SK-N-SH (cell line): ENCODE measurements around the gene DUSP9. TPM values are rescaled to one million over a fixed set of nuclear protein-coding genes. Genes with fewer than 3 reads are reported as not detected.

Experiments used
- CTCF ChIA-PET: fragments of 300-600, 350-600 bp; formaldehyde crosslinking; extraction: SDS; loops from one replicate; lab custom pipeline; 2021; lab: Yijun Ruan, JAX
- POLR2A ChIA-PET: fragments of 350-600 bp; sonication (Branson Sonifier 250); formaldehyde crosslinking; extraction: SDS; loops from one replicate; lab custom pipeline; 2020; ENCODE audit warnings: antibody characterized with exemption, inconsistent platforms; lab: Yijun Ruan, JAX
- DNase-seq: peaks from one replicate; pipeline ENCODE4 v3.0.0; 2012
- H2AFZ ChIP-seq: fragments of 200-600 bp; sonication (generic); 2 replicates; pipeline ENCODE4 v1.8.1; 2016; ENCODE audit warnings: antibody characterized with exemption, mild to moderate bottlenecking, low read depth
- H3F3A ChIP-seq: fragments of 200-600 bp; sonication (generic); replicated peaks from 2 replicates; pipeline ENCODE3; 2016; ENCODE audit warnings: antibody characterized with exemption, mild to moderate bottlenecking; ENCODE audit not compliant: insufficient read depth
- H3K27ac ChIP-seq, 2 experiments: fragments of 200-500 bp in 1 of 2; fragments of 200-600 bp in 1 of 2; sonication (Bioruptor generic) in 1 of 2; sonication (generic), shearing (Covaris generic) in 1 of 2; 2 replicates each; pipeline versions ENCODE4 v1.5.1 to v1.6.1; 2014 to 2016; ENCODE audit warnings: low read depth in 2 of 2, inconsistent platforms in 1 of 2, low read length in 1 of 2, mild to moderate bottlenecking in 1 of 2, mixed read lengths in 1 of 2
- H3K27me3 ChIP-seq: fragments of 200-600 bp; sonication (generic), shearing (Covaris generic); 2 replicates; pipeline ENCODE4 v1.6.1; 2016; ENCODE audit warnings: mixed run types; ENCODE audit not compliant: insufficient read depth
- H3K36me3 ChIP-seq, 2 experiments: fragments of 200-500 bp in 1 of 2; fragments of 200-600 bp in 1 of 2; sonication (Bioruptor generic) in 1 of 2; sonication (generic) in 1 of 2; replicated peaks in 1 of 2; 2 replicates each; pipeline versions ENCODE3 to v1.5.1; 2014 to 2016; ENCODE audit warnings: low read length in 1 of 2, mild to moderate bottlenecking in 1 of 2; ENCODE audit not compliant: insufficient read depth in 2 of 2, control insufficient read depth in 1 of 2
- H3K4me1 ChIP-seq, 2 experiments: fragments of 200-500 bp in 1 of 2; fragments of 200-600 bp in 1 of 2; sonication (Bioruptor generic) in 1 of 2; sonication (generic), shearing (Covaris generic) in 1 of 2; 2 replicates each; pipeline versions ENCODE4 v1.5.1 to v1.6.1; 2014 to 2016; ENCODE audit warnings: low read depth in 1 of 2, low read length in 1 of 2, mixed run types in 1 of 2; ENCODE audit not compliant: insufficient read depth in 2 of 2, control insufficient read depth in 1 of 2
- H3K4me2 ChIP-seq: fragments of 200-600 bp; sonication (generic), shearing (Covaris generic); 2 replicates; pipeline ENCODE4 v1.6.1; 2017; ENCODE audit warnings: mixed run types
- H3K4me3 ChIP-seq, 2 experiments: fragments of 200-500 bp in 1 of 2; fragments of 200-600 bp in 1 of 2; sonication (Bioruptor generic) in 1 of 2; sonication (generic), shearing (Covaris generic) in 1 of 2; 2 replicates each; pipeline versions ENCODE4 v1.5.1 to v1.8.1; 2014 to 2016; ENCODE audit warnings: low read depth in 2 of 2, inconsistent platforms in 1 of 2, low read length in 1 of 2, mild to moderate bottlenecking in 1 of 2, mixed read lengths in 1 of 2, moderate library complexity in 1 of 2
- H3K79me2 ChIP-seq: fragments of 200-600 bp; sonication (generic); 2 replicates; pipeline ENCODE4 v1.8.1; 2017; ENCODE audit warnings: mild to moderate bottlenecking; ENCODE audit not compliant: insufficient read depth
- H3K9ac ChIP-seq: fragments of 200-600 bp; sonication (generic); 2 replicates; pipeline ENCODE4 v1.6.1; 2017; ENCODE audit warnings: mixed run types
- H3K9me2 ChIP-seq: fragments of 200-600 bp; sonication (generic); 2 replicates; pipeline ENCODE4 v1.6.1; 2017; ENCODE audit warnings: mixed run types
- H3K9me3 ChIP-seq: fragments of 200-600 bp; sonication (generic); 2 replicates; pipeline ENCODE4 v1.6.1; 2017; ENCODE audit warnings: mixed run types, mild to moderate bottlenecking, moderate library complexity
- H4K20me1 ChIP-seq: fragments of 200-600 bp; sonication (generic); 2 replicates; pipeline ENCODE4 v1.6.1; 2017; ENCODE audit warnings: mild to moderate bottlenecking, mixed run types; ENCODE audit not compliant: insufficient read depth
- CTCF ChIP-seq: fragments of 200-600 bp; sonication (generic); IDR thresholded peaks from 2 replicates; pipeline ENCODE4 v1.6.1; 2017; ENCODE audit warnings: antibody characterized with exemption, mild to moderate bottlenecking, moderate library complexity
- EP300 ChIP-seq, 2 experiments: IDR thresholded peaks; 2 replicates each; pipeline versions ENCODE4 v1.4.0 to v1.6.1; 2012; ENCODE audit warnings: borderline replicate concordance in 1 of 2, low read depth in 1 of 2, low read length in 1 of 2
- EZH2phosphoT487 ChIP-seq: fragments of 200-600 bp; sonication (generic); IDR thresholded peaks from 2 replicates; pipeline ENCODE4 v1.6.1; 2017; ENCODE audit warnings: low read depth, mixed run types, mild to moderate bottlenecking, antibody characterized with exemption, moderate library complexity, borderline replicate concordance
- FOXJ3 ChIP-seq: sonication (generic); formaldehyde crosslinking; IDR thresholded peaks from 2 replicates; pipeline ENCODE4 v1.5.1; 2020; ENCODE audit warnings: mild to moderate bottlenecking, missing genetic modification reagents
- FOXM1 ChIP-seq: IDR thresholded peaks from 2 replicates; pipeline ENCODE4 v1.4.0; 2012; ENCODE audit warnings: low read depth, mild to moderate bottlenecking
- GATA2 ChIP-seq: sonication (generic); formaldehyde crosslinking; IDR thresholded peaks from 2 replicates; pipeline ENCODE4 v1.5.0; 2020; ENCODE audit warnings: mild to moderate bottlenecking, missing genetic modification reagents
- IRF3 ChIP-seq: fragments of 150-350 bp; IDR thresholded peaks from 2 replicates; pipeline ENCODE4 v1.6.1; 2016; ENCODE audit warnings: mild to moderate bottlenecking, low read depth, low read length
- NFIC ChIP-seq: IDR thresholded peaks from 2 replicates; pipeline ENCODE4 v1.4.0; 2012; ENCODE audit warnings: borderline replicate concordance
- PBX3 ChIP-seq: IDR thresholded peaks from 2 replicates; pipeline ENCODE4; 2012
- POLR2AphosphoS5 ChIP-seq: IDR thresholded peaks from 2 replicates; pipeline ENCODE4 v1.6.1; 2012; ENCODE audit warnings: low read depth, low read length
- RAD21 ChIP-seq: IDR thresholded peaks from 2 replicates; pipeline ENCODE4 v1.6.1; 2012; ENCODE audit warnings: mild to moderate bottlenecking, low read length
- RCOR1 ChIP-seq: fragments of 150-350 bp; IDR thresholded peaks from 2 replicates; pipeline ENCODE4 v1.6.1; 2017; ENCODE audit warnings: antibody characterized with exemption, low read length
- RFX5 ChIP-seq: IDR thresholded peaks from 2 replicates; pipeline ENCODE4 v1.6.1; 2012; ENCODE audit warnings: mild to moderate bottlenecking, improper control_type of control experiment, low read length
- RXRA ChIP-seq: IDR thresholded peaks from 2 replicates; pipeline ENCODE4 v1.4.0; 2012; ENCODE audit warnings: low read depth, mild to moderate bottlenecking, borderline replicate concordance
- SMC3 ChIP-seq: IDR thresholded peaks from 2 replicates; pipeline ENCODE4 v1.6.1; 2012; ENCODE audit warnings: low read depth, low read length, improper control_type of control experiment
- TAF1 ChIP-seq: IDR thresholded peaks from 2 replicates; pipeline ENCODE4 v1.6.1; 2012; ENCODE audit warnings: low read depth, mild to moderate bottlenecking, low read length, moderate library complexity, borderline replicate concordance
- TCF12 ChIP-seq: IDR thresholded peaks from 2 replicates; pipeline ENCODE4 v1.4.0; 2012
- WGBS: methylation state at CpG from one replicate; pipeline ENCODE4 v1.1.6; 2017; ENCODE audit warnings: low lambda C conversion rate; 5-methylcytosine and 5-hydroxymethylcytosine counted together
- polyA plus RNA-seq, 3 experiments: library from polyadenylated mRNA; depleted of rRNA; stranded (reverse); fragments of >200 nt; gene quantifications; 2 replicates each; pipeline ENCODE4 v1.2.3, GENCODE V29; 2012

The DUSP9 gene
- polyA plus RNA-seq, 1 of the 3 experiments (the other 2 are of a cell fraction) = 0.05 TPM

GRCh38 chrX:153685751-153686696 lies 39.0 kb downstream of the DUSP9 start:
- Histone ChIP-seq H2AFZ (no peak overlapping the region), H3K36me3 (no peaks in the 10 kb centered on the region), H3K4me3 (no peak overlapping the region)
- TF ChIP-seq PBX3 (no peak), FOXM1 (no peak), SMC3 (no peak), FOXJ3 (no peak), TAF1 (no peak), CTCF (no peak), RCOR1 (no peak), POLR2AphosphoS5 (no peak), IRF3 (no peak), RXRA (no peak), RFX5 (no peak), TCF12 (no peak), EP300 (IDR thresholded peaks at IDR 0.05; ENCODE audit: borderline replicate concordance in 1 of 2, low read depth in 1 of 2, low read length in 1 of 2) (no peak), NFIC (no peak), GATA2 (CRISPR knock-in tag) (no peak), EZH2phosphoT487 (no peak), RAD21 (no peak)
- TF ChIP-seq, all 33 proteins: peak for 0
- Histone ChIP-seq H3K27me3 (peaks cover 7% of the 10 kb centered on the region; the same call in 1 of the 2 replicates), H3F3A (no peaks in the 10 kb centered on the region), H3K4me2 (no peak overlapping the region), H4K20me1 (peaks cover 9% of the 10 kb centered on the region; the same call in 1 of the 2 replicates), H3K9ac (no peak overlapping the region), H3K9me3 (no peaks in the 10 kb centered on the region), H3K4me1 (peaks cover 0 to 32% of the 10 kb centered on the region in 2 experiments; a peak in 1 of 4 replicates), H3K79me2 (peaks cover 12% of the 10 kb centered on the region), H3K9me2 (no peaks in the 10 kb centered on the region), H3K27ac (peak overlapping the region in 1 of 2 experiments; percentile 16; a peak in 1 of 4 replicates)
- WGBS = 60% methylated on average over 22 of the region's 24 CpGs
- ChIA-PET POLR2A (no interaction called here), CTCF (interaction anchor here (0.9 to 4.5 kb wide), 10 partner anchors 16 to 147 kb away, joined by 3 to 33 read pairs (median 6); no protein-coding TSS in a partner anchor)
- DNase-seq = no peak
